ENCODE measurements around the gene TULP1.

The TULP1 gene

GRCh38 chr6:35474942-35475570, 37.6 kb downstream of the TULP1 start:
- intact Hi-C loops (cut with DNase I; ENCODE audit: low total_unique reads), result no loop called here
- Histone ChIP-seq H3K36me3 (peaks cover 60 to 100% (median 80%) of the 10 kb centered on the region in 3 donors), H3K9me3 (no peaks in the 10 kb centered on the region), H3K27me3 (no peaks in the 10 kb centered on the region), H3K4me3 (no peak overlapping the region), H3K4me1 (peaks cover 0 to 30% (median 19%) of the 10 kb centered on the region in 4 donors), H3K27ac (no peak overlapping the region)
- TF ChIP-seq CTCF (IDR thresholded peaks at IDR 0.05), result no peak
- DNase-seq, result no peak

- H3K27me3 ChIP-seq, result no peaks in the 10 kb centered on the region
- no peak for DNase-seq
- peaks cover 0 to 38% (median 23%) of the 10 kb centered on the region in 4 donors for H3K4me1 ChIP-seq
- no peak overlapping the region for H3K4me3 ChIP-seq
- TF ChIP-seq CTCF (IDR thresholded peaks at IDR 0.05), result no peak
- intact Hi-C loops (cut with DNase I; ENCODE audit: low total_unique reads), result no loop called here
- peaks cover 57 to 97% (median 77%) of the 10 kb centered on the region in 3 donors for H3K36me3 ChIP-seq
- peak overlapping the region in 1 of 2 donors; percentile 38 for H3K27ac ChIP-seq
- H3K9me3 ChIP-seq, result no peaks in the 10 kb centered on the region
These were observed 38.4 kb downstream of the TULP1 start for GRCh38 chr6:35474131-35474941.

- H3K9me3 ChIP-seq, result no peaks in the 10 kb centered on the region
- peaks cover 52 to 95% (median 73%) of the 10 kb centered on the region in 3 donors for H3K36me3 ChIP-seq
- intact Hi-C loops (cut with DNase I; ENCODE audit: low total_unique reads), result no loop called here
- no peak for DNase-seq
- no peaks in the 10 kb centered on the region for H3K27me3 ChIP-seq
- H3K27ac ChIP-seq, result peak overlapping the region in 1 of 2 donors; percentile 38
- TF ChIP-seq CTCF (IDR thresholded peaks at IDR 0.05), result no peak
- peaks cover 0 to 42% (median 24%) of the 10 kb centered on the region in 4 donors for H3K4me1 ChIP-seq
- no peak overlapping the region for H3K4me3 ChIP-seq
These were observed 38.9 kb downstream of the TULP1 start for GRCh38 chr6:35473850-35474130.

GRCh38 chr6:35473075-35473849, 39.4 kb downstream of the TULP1 start:
- peaks cover 49 to 90% (median 69%) of the 10 kb centered on the region in 3 donors for H3K36me3 ChIP-seq
- H3K4me1 ChIP-seq, result peaks cover 0 to 42% (median 24%) of the 10 kb centered on the region in 4 donors
- intact Hi-C loops (cut with DNase I; ENCODE audit: low total_unique reads), result no loop called here
- no peaks in the 10 kb centered on the region for H3K27me3 ChIP-seq
- H3K27ac ChIP-seq, result peak overlapping the region in 1 of 2 donors; percentile 38
- H3K4me3 ChIP-seq, result no peak overlapping the region
- DNase-seq, result no peak
- TF ChIP-seq CTCF (IDR thresholded peaks at IDR 0.05), result no peak
- no peaks in the 10 kb centered on the region for H3K9me3 ChIP-seq

GRCh38 chr6:35471836-35472345, 40.8 kb downstream of the TULP1 start:
- peaks cover 46 to 77% (median 62%) of the 10 kb centered on the region in 3 donors for H3K36me3 ChIP-seq
- no peak for DNase-seq

More at GRCh38 chr6:35471836-35472345, 40.8 kb downstream of the TULP1 start:
- intact Hi-C loops (cut with DNase I; ENCODE audit: low total_unique reads), result no loop called here
- H3K27me3 ChIP-seq, result no peaks in the 10 kb centered on the region
- no peak overlapping the region for H3K4me3 ChIP-seq
- no peak for TF ChIP-seq CTCF (IDR thresholded peaks at IDR 0.05)
- peaks cover 0 to 49% (median 26%) of the 10 kb centered on the region in 4 donors for H3K4me1 ChIP-seq
- H3K9me3 ChIP-seq, result no peaks in the 10 kb centered on the region
- peak overlapping the region; percentile 20 to 86 for H3K27ac ChIP-seq
